Activated CD4-positive, alpha-beta T cell treated with anti-CD3 and anti-CD28 coated beads, Interleukin-2, Interleukin-6, amounts not matched to agents 100 ng/mL and 50 ng/mL, durations not matched to agents 16 hours and 8 hours (primary cell): ENCODE results near the gene FAM98C.

ENCODE experiments used
- DNase-seq: peaks from one replicate; pipeline ENCODE4 v3.0.0-alpha.2; 2020

FAM98C gene

DNA sequence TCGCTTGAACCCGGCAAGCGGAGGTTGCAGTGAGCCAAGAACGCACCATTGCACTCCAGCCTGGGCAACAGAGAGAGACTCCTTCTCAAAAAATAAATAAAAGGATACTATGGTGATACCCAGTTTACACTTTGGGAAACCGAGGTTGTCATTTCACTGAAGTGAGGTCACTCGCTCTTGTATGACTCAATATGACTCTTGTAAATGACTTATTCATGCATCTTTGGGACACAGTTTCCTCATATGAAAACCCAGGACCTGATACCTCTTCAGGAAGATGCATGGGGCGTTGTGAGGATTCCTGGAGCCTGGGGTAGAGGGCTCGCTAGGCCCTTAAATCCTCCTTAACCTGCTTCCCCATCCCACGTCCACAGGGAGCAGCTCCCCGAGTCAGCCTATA, 24.0 kb upstream of the FAM98C start:
- no peak for DNase-seq

DNA sequence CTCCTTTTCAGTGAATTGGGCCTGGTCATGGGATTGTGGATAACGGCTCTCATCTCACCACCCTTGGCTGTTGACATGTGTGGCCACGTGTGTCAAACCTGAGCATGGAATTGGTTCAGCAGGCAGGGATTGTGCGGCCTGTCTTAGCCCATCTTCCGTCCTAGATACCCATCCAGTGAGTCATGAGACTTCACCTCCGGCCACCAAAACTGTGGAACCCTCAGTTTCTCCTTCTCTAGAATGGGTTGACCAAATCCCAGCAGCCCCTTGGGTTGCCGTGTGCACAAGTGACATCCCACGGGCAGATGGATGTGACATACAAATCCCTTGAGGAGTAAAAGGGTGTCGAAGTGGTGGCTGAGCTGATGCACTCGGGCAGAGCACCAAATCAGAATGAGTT, 21.8 kb upstream of the FAM98C start:
- no peak for DNase-seq

DNA sequence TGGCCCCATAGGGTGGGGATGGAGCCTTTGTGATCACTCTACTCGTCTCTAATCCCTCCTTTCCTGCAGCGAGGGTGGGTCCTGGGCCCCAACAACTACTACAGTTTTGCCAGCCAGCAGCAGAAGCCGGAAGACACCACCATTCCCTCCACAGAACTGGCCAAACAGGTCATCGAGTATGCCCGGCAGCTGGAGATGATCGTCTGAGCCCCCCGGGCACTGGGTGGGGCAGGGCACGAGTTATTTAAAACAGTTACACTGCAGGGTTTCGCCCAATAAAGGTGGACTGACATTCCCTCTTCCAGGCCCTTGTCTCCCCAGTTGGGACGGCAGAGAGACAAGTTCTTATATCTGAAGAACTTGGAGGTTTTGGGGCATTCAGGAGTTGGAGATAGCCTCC, 19.7 kb upstream of the FAM98C start:
- no peak for DNase-seq

DNA sequence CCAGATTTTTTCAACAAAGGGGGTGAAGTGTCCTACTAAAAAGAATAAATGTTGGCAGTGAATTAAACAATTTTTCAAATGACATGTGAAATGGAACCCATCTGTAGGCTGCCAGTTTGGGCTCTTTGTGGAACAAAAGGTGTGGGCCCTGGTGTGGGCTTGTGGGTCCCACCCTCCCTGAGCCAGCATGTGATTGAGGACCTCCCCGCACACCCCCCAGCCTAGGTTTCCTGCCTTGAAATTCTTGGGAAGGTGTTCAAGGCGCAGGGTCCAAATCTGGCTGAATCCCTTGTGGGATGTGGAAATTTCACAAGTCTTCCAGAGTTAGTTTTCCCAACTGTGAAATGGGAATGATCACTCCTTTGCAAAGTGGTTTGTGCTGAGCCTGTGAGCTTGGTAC, 19.1 kb upstream of the FAM98C start:
- no peak for DNase-seq

DNA sequence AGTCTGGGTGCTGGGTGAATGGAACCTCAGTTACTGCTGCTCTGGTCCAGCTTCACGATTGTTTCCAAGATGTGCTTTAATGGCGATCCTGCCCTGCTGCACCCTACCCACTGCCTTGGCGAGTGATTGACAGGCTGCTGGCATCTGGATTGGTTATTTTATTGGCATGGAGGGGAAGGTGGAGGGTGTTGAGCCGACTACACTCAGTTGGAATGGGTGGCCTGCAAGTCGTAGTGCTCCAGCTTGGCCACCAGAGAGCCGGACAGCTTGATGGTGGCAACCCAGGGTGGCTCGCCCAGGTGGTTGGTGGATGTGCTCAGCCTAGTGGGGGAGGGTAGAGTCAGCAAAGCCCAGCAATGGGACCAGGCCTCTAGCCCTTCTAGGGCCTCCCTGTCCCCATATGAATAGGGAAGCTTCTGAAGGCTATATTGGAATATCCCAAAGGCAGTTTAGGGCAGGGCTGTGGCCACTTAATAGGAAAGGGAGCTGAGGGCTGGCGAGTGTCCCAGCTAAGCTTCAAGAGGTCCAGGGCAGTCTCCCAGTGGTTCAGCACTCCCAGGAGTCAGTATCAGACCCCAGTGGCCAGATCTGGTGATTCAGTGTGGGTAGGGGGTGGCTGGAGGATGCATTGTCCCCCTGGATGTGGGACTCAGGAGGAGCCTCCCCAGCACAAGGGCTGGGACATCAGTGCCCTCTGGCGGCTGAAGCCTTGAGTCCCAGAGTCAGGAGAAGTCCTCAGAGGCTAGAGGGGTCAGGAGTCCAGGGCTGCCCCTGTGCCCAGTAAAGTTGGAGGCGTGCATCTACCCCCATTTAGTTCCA, 18.5 kb upstream of the FAM98C start:
- DNase-seq, result no peak

DNA sequence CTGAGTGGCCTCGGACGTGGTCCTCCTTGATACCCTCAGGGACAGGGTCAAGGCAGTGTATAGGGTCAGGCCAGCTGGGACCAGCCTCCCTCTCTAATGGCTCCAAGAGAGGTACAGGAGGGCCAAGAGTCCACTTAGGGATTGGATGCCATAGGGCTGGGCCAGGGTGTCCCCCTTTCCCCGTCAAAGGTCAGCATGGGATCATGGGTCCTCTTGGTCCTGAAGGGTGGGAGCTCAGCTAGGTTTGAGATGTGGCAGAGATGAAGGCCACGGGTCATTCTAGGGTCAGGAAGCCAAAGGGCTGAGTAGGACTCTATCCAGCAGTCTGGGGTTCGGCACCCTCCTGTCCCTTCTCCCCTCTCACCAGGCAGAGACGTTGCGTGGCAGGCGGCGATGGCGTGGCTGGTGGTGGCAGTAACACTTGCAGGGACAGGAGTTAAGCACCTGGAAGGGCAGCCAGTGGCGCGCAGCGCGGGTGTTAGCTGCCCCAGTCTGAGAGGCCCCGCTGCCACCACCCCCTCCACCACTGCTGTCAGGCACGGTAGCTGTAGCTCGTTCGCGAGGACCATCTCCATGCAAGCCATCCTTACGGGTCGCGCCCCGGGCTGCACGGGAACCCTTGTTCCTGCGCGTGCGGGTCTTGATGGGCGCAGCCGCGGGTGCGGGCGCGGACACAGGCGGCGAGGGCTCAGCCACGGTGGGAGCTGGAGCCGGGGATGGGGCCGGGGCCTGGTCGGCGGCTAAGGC, 17.7 kb upstream of the FAM98C start:
- no peak for DNase-seq

DNA sequence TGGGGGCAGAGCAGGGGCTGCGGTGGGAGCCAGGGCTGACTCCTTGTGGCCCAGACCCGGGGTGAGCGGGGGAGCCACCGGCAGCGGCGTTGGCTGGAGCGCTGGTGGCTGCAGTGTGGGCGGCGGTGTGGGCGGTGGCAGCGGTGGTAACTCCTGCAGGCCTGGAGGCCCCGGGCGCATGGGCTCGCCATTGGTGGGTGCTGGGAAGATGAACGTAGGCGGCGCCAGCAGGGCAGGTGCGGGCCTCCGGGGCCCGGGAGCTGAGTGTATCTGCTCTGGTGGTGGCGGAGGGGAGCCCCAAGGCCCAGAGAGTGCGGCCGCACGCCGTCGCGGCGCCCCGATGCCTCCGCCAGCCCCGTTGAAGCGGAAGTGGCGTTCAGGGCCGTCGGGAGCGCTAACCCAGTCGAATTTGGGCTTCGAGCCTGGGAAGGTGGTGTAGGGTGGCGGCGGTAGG, 17.1 kb upstream of the FAM98C start:
- DNase-seq, result no peak

DNA sequence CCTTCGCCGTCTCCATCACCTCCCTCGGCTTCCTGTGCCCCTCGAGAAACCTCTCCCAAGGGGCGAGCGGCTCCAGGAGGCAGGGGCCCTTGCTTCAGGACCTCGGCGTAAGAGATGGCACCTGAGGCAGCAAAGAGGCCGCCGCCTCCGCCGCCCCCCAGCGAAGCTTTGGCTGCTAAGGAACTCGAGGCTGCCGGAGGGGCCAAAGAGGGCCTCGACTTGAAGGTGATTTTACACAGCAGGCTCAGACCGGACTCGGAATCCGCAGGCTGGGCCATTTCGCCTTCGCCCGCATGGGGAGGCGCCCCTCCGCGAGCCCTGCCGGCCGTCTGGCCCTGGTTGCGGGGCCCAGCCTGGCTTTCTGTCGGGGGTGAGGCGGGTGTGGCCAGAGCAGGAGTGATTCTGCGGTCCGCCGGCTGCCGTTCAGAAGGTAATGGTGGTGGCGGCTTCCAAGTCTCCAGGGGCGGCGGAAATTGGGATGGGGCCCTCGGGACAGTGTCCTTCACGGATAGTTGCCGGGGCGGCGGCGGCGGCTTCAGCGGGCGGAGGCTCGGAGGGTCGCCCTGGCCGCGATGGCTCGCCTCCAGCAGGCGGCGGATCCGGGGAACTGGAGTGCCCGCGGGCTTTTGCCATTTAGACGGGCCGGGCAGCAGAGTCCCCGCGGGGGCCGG, 16.5 kb upstream of the FAM98C start:
- DNase-seq, result no peak

DNA sequence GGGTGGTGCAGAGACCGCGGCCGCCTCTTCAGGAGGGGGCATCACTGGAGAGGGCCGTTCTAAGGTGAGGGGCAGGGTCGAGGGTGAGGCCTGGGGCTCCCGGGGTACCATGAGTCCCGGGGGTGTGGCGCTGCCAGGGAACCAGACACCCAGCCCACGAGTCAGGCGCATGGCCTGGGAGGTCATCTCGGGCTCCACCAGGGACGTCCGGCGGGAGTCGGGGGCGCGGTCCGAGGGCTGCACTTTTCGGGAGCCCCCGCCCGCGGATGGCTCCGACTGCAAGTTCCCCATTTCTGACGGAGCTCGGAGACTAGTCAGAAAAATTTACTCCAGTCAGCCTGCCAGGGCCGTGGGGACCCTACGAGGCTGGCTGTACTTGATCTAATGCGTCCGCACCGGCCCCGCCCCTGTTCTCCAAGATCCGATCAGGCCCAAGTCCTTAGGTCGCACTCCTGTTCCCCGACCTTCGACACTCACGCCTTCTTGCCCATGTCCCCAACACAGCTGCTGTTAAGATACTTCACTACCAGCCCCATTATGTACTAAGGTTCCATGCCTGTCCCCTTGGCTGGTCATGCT, 15.8 kb upstream of the FAM98C start:
- no peak for DNase-seq

DNA sequence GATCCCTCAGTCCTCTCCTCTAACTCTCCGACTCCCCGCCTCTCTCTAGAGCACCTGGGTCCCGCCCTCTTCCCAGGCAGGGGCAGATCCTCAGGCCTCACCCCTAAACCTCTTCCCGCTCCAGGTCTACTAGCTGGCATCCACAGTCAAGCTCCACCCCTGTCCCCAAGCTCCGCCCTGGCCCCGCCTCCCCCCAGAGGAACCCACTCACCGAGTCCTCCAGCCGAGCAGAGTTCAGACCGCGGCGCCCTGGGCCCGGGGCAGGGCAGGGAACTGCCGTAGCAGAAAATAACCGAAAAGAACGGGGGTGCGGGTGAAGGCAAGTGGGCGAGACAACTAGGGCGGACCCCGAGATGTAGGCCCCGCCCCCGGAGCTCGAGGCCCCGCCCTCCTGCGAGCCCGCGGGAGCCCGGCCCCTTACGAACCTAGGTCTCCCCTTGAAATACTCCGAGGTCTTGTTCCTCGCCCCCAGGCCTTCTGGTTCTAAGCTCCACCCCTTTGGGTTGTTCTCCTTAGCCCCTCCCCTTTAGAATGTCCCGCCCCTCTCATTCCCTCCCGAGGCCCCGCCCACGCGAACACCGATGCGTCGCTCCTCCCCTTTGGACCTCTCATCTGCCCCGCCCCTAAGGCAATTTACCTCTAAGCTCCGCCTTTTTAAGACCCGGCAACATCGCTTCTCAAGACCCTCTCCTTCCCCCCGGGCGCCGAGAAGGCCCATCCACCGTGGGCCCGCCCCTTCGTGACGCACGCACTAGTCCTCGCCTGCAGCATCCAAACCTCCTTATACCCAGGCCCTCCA, 15.1 kb upstream of the FAM98C start, which contains the start of gene GGN:
Gene GGN, minus strand, starts transcription at position 485 of the 799 bp plus-strand sequence. CDS start 773 bp downstream, outside the sequence.
- DNase-seq, result peak; percentile 82

DNA sequence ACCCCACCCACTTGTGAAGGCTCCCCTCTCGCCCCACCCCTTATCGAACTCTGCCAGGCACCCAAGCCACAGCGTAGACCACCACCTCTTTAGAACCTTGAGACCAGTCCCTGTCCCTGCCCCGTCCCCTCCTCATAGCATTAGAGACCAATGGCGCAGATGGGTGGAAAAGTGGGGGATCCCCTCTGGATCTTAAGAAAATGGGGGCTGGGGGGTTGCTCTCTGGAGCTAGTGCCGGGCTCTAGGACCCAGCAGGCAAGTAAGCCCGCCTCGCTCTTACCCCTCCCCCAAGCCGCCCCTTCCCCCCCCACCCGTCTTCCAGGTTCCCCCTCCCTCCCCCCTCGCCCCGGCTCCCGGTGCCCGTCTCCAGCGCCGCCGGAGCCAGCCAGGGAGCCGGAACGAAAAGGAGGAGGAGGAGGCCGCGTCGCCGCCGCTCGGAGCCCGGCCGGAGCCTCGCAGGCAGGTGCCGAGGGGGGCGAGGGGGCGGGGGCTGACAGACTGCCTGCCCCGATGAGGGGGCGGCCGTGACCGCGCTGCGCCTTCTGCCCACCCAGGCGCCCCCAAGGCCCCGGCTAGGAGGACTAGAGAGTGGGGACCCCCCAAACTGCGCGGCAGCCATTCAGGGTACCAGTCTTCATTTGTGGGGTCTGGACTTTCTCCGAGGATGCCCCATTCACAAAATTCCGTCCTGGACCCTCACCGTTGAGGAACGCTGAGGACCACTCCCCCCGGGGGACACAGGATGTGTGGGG, 14.4 kb upstream of the FAM98C start, which contains the start of gene SPRED3:
Gene SPRED3, plus strand, starts transcription at position 349 of the 752 bp plus-strand sequence. CDS start 1,606 bp downstream, outside the sequence.
- DNase-seq, result no peak

DNA sequence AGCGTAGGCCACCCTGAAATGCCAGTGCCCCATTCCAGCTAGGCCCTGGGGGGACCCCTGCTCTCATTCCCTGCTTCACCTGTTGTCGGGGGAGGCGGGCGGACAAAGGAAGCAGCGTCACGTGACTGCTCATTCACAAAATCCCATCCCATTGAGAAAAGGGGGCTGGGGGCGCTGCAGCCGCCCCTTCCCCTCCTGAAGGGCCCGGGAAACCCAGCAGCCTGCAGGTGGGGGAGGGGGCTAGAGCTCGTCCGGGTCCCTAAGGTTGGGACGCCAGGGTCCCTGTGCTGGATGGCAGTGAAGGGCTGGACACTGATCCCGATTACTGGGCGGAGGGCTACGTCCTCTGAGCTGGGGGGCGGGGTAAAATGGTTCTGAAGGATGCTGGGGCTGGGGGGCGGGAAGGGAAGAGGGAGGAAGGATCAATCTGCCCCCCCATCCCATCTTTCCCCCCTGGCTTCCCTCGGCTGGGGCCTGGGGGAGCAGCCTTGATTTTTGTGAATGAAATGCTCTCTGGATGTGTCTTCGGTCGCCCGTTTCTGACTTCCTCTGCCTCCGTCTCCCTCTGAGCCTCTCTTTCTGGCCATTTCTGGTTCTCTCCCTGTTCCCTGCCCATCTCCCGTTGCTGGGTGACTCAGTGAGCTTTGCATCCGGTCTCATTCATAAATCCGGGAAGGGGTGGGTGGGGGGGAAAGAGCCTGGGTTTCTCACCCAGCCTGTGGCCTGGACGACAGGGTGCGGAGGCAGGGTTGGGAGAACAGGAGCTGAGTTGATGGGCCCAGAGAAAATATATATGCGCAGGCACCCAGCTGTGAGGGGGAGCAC, 13.6 kb upstream of the FAM98C start:
- DNase-seq, result no peak

DNA sequence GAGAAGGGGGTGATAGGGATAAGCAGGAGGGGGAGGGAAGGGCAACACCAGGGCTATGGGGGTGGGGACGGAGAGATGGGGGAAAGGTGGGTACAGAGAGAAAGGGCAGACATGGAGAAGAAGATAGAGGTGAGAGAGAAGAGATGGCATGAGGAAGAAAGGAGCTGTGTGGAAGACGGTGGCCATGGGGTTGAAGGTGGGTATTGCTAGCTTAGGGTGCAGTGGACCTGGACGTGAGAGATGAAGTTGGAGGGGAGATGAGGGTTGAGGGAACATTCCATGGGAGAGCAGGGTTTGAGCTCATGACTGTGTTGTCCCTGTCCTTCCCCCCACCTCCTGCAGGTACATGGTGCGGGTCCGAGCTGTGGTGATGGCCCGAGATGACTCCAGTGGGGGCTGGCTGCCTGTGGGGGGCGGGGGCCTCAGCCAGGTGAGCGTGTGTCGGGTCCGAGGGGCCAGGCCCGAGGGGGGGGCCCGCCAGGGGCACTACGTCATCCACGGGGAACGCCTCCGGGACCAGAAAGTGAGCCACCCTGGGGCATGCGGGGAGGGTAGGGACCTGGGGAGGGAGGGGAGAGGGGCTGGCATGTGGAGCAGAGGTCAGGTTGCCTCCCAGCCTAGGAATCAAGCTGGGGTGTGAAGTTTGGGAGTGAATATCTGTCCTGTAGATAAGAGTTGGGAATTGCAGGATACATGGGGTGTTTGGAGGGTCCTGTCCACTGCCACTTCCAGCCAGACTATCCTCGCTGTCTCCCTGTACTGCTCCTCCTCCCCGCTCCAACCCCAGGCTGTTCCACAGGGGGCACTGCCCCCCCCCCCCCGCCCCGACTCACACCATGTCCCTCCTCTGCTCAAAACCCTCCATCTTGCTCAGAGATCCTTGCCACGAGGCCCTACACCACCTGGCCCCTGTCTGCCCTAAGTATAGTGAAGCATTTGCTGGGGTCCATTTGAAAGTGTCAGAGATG, 12.7 kb upstream of the FAM98C start:
- no peak for DNase-seq

DNA sequence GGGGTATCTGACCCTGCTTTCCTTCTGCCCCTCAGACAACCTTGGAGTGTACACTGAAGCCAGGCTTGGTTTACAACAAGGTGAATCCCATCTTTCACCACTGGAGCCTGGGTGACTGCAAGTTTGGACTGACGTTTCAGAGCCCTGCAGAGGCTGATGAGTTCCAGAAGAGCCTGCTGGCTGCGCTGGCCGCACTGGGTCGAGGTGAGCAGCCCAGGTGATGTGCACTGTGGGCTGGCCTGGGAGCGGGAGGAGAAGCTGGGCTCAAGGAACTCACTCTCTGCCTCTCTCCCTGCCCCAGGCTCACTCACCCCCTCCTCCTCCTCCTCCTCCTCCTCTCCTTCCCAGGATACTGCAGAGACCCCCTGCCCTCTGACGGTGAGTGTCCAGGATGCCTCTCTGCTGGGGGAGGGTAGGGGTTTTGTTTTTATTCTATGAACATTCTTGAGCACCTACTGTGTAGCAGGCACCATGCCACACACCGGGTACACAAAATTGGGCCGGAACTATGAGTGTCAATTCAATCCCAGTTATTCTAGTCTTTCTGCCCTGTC, 10.9 kb upstream of the FAM98C start:
- no peak for DNase-seq

DNA sequence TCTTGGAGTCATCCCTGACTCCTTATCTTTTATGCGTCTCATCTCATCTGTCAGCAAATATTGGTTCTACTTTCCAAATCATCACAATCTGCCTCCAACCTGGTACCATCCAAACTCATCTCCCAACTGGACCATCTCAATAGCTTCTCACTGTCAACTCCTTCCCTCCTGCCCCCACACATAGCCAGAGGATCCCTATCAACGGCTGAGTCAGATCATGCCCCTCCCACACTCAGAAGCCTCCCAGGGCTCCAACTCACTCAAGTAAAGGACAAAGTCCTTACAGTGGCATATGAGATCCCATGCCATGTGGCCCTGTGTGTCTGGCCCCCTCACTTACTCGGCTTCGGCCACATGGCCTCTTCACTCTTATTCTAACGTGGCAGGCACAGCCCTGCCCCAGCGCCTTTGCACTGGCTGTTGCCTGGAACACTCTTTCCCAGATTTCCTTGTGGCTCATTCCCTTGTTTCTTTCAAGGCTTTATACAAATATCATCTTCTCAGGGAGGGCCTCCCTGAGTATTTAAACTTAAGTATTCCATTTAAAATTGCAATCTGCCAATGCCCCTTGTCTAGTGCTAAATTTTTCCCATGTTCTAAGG, 10.1 kb upstream of the FAM98C start:
- DNase-seq, result no peak

DNA sequence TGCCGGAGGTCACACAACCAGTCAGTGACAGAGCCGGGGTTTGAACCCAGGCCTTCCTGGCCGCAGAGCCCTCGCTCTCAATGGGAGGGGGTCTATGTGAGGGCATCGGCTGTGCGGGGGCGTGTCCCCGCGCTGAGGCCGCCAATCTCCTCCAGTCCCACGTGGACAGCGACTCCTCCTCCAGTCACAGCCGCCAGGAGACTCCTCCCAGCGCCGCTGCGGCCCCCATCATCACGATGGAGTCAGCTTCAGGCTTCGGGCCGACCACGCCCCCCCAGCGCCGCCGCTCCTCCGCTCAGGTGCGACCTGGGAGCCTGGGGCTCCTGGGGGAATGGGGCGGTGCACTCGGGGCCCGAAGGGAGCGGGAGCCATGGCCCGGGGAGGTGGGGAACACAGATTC, 8.4 kb upstream of the FAM98C start:
- peak; percentile 87 for DNase-seq

DNA sequence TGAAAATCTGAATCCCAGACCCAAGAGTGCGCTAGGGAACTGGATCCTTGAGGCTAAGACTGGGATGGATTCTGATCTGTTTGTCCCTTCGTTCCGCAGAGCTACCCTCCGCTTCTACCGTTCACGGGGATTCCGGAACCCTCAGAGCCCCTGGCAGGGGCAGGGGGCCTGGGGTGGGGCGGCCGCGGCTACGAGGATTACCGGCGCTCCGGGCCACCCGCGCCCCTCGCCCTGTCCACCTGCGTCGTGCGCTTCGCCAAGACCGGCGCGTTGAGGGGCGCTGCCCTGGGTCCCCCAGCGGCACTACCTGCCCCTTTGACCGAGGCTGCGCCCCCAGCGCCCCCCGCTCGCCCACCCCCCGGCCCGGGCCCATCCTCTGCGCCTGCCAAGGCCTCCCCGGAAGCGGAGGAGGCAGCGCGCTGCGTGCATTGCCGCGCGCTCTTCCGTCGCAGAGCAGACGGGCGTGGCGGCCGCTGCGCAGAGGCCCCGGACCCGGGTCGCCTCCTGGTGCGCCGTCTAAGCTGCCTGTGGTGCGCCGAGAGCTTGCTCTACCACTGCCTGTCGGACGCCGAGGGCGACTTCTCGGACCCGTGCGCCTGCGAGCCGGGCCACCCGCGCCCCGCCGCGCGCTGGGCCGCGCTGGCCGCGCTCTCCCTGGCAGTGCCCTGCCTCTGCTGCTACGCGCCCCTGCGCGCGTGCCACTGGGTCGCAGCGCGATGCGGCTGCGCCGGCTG, 7.3 kb upstream of the FAM98C start:
- DNase-seq, result peak; percentile 61

DNA sequence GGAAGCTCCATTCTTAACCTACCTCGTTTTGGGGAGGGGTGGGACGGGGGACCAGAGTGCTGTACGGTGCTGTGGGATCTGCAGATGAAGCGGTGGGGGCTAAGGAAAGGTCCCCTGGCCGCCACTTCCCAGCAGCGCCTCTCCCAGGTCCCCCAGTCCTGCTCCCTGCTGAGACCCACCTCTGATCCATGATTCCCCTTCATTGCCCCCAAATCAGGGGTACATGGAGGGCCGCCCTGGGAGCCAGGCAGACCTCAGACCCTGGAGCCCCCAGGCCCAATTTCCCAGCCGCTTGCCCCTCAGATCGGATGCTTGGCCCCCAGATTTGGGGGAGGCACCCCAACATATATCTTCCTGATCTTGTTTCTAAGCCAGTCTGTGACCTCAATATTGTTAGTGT, 3.8 kb upstream of the FAM98C start:
- DNase-seq, result no peak
